Measurements from ENCODE around the gene INA.
"Not testable (repeated sequence)": the region's sequence is repeated elsewhere in the genome, so short reads cannot be mapped to it uniquely, and the experiment has no call there.

INA gene

DNA sequence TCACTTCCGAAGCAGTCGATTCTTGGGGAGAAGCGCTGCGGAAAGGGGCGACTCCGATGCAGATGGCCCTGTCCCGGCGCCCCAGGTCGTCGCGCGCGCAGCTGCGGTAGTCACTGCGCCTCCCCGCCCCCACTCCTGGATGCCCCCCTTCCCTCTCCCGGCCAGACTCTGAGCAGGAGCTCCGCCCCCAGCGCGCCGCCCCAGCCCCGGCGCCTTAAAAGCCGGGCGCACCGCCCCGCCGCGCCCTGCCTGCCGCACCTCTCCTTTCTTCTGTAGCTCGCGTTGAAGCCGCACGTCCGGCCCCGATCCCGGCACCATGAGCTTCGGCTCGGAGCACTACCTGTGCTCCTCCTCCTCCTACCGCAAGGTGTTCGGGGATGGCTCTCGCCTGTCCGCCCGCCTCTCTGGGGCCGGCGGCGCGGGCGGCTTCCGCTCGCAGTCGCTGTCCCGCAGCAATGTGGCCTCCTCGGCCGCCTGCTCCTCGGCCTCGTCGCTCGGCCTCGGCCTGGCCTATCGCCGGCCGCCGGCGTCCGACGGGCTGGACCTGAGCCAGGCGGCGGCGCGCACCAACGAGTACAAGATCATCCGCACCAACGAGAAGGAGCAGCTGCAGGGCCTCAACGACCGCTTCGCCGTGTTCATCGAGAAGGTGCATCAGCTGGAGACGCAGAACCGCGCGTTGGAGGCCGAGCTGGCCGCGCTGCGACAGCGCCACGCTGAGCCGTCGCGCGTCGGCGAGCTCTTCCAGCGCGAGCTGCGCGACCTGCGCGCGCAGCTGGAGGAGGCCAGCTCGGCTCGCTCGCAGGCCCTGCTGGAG lies at the start of gene INA:
TSS of gene INA (plus strand) at position 243 of the 817 bp plus-strand sequence. CDS start at position 317, 74 bp downstream.
- Mint-ChIP-seq H3K36me3 (peaks cover 3% of the 10 kb centered on the region), H3K4me3 (peak within 1 kb of the TSS; percentile 51), H3K4me1 (peaks cover 7% of the 10 kb centered on the region), H3K27me3 (peaks cover 44% of the 10 kb centered on the region), H3K9me3 (no peaks in the 10 kb centered on the region), H3K27ac (no peak within 1 kb of the TSS)

DNA sequence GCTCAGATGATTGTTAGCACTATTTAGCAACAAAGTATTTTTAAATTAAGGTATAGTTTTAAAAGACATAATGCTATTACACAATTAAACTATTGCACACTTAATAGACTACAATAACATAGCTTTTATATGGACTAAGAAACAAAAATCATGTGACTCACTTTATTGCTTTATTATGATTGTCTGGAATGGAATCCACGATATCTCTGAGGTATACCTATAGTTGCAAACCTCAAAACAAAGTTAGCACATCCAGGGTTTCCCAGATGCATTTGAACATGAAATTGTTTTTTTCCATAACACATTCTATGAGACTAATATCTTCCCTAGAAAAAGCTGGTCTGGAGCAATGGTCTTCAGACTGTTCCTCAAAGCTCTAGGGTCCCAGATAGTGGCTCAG lies 49.5 kb upstream of the INA start:
- H3K27ac Mint-ChIP-seq = no peak overlapping the region
- peaks cover 5% of the 10 kb centered on the region for H3K9me3 Mint-ChIP-seq
- H3K4me1 Mint-ChIP-seq = no peaks in the 10 kb centered on the region
- no peaks in the 10 kb centered on the region for H3K27me3 Mint-ChIP-seq
- H3K4me3 Mint-ChIP-seq = no peak overlapping the region
- H3K36me3 Mint-ChIP-seq = peaks cover 5% of the 10 kb centered on the region

DNA sequence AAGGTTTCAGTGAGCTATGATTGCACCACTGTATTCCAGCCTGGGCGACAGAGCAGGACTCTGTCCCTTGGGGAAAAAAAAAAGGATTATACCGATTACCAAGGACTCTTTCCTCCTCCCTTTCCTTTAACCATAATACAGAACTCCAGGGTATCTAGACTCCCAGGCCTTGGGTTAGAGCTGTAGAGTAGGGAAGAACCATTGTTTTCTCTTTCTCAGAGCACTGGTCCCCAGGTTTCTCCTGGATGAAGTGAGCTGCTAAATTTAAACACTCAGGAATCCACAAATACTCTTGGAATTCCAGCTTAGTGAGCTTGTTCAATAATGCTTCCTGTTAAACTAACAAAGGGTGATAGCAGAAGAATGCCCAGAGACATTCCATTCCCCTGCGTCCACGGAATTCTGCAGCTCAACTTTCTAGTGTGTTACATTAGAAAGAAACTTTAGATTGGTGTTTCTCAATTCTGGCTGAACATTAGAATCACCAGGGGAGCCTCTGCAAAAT lies 45.8 kb upstream of the INA start:
- Mint-ChIP-seq H3K9me3 (no peaks in the 10 kb centered on the region), H3K36me3 (no peaks in the 10 kb centered on the region), H3K27ac (no peak overlapping the region), H3K4me3 (no peak overlapping the region), H3K27me3 (no peaks in the 10 kb centered on the region), H3K4me1 (no peaks in the 10 kb centered on the region)

DNA sequence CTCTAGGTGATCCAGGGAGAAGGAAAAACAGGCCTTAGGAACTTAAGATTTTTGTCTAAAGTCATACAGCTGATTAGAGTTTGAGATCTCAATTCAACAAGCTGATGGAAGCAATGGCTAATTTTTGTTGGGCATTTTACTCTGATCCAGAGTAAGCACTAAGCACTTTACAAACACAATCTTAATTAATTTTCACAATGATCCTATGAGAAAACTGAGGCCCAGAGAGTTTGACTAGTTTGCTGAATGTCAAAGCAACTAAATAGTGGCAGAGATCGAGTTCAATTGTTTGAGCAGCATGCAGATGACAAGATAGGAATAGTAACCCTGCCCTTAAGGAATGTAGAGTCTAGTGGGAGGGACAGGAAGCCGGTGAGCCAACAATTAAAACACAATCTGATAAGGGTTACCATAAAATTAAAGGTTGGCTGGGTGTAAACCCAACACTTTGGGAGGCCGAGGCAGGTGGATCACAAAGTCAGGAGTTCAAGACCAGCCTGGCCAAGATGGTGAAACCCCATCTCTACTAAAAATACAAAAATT lies 44.7 kb upstream of the INA start:
- H3K36me3 Mint-ChIP-seq = no peaks in the 10 kb centered on the region
- no peak overlapping the region for H3K27ac Mint-ChIP-seq
- no peaks in the 10 kb centered on the region for H3K9me3 Mint-ChIP-seq
- no peaks in the 10 kb centered on the region for H3K27me3 Mint-ChIP-seq
- no peaks in the 10 kb centered on the region for H3K4me1 Mint-ChIP-seq
- H3K4me3 Mint-ChIP-seq = no peak overlapping the region

- Mint-ChIP-seq H3K9me3 (no peaks in the 10 kb centered on the region), H3K27me3 (no peaks in the 10 kb centered on the region), H3K4me3 (no peak overlapping the region), H3K36me3 (no peaks in the 10 kb centered on the region), H3K4me1 (no peaks in the 10 kb centered on the region), H3K27ac (no peak overlapping the region)
These were observed 44.0 kb upstream of the INA start for GRCh38 chr10:103232772-103233488.

DNA sequence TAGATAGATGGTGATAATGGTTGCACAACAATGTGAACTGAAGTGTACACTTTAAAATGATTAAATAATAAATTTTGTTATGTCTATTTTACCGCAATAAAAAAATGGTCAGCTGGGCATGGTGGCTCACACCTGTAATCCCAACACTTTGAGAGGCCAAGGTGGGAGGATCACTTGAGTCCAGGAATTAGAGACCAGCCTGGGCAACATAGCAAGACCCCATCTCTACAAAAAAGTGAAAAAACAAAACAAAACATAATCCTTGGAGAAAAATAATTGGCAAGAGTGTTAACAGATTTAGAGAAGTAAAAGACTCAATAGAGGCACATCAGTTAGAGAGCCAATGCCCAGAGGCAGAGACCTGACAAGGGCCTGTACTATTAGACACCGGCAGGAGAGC lies 41.2 kb upstream of the INA start:
- Mint-ChIP-seq H3K27ac (peak overlapping the region; percentile 43), H3K4me1 (peaks cover 6% of the 10 kb centered on the region), H3K27me3 (no peaks in the 10 kb centered on the region), H3K36me3 (no peaks in the 10 kb centered on the region), H3K4me3 (no peak overlapping the region), H3K9me3 (no peaks in the 10 kb centered on the region)

DNA sequence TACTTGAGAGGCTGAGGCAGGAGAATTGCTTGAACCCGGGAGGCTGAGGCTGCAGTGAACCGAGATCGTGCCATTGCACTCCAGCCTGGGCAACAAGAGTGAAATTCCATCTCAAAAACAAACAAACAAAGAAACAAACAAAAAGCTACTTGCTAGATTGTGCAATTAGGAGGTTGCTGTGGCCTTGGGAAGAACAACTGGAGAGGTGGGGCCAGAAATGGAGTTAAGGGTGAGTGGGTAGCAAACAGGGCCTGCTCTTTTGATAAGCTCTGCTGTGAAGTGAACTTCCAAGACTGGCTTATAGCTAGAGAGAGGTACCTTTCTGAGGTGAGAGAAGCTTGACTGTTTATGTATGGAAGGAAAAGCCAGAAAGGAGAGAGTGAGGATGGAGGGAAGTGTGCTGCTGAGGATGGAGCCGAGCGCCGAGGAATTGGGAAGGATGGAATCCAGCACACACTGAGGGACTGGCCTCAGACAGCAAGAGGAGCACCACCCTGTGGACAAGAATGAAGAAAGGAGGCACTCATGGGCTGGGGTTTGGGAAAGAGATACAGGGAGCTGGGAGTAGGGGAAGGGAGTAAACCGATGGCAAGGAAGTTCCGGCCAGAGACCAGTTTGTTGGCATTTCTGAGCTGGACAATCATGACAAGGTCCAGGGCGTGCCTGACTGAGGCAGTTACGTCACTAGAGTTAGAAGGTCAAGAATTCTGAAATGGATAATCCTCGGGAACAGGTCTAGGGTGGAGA lies 38.3 kb upstream of the INA start:
- Mint-ChIP-seq H3K27ac (no peak overlapping the region), H3K4me1 (peaks cover 10% of the 10 kb centered on the region), H3K9me3 (no peaks in the 10 kb centered on the region), H3K36me3 (no peaks in the 10 kb centered on the region), H3K27me3 (no peaks in the 10 kb centered on the region), H3K4me3 (no peak overlapping the region)

DNA sequence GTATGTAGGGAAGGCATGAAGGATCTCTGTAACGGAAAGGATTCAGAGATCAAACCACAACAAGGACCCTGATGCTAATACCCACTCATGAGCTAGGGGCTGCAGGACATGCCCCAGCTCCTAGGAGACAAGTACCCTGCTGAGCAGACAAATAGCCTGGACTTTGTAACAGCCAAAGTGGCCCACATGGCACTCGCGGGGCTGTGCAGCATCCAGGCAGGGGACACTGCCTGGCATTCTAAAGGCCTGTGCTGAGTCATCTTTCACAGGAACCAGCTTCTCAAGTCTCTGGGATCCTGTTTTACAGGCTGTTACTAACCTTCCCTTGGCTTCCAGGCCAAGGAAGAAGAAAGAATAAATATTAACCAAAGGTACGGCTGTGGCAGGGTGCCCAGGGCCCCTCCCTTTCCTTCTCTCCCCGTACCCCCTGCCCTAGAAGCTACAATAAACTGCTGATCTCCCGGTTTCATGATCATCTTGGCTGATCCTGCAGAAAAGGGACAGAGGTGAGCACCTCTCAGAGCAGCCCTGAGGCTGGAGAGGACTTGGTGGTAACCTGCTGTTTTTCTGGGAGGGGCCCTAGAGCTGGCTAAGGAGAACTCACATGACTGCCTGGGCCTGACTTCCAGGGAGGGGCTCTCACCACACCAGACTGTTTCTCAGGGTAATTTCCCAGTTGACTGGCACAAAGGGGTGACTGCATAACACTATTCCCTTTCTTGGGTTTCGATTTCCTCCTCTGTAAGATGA lies 35.5 kb upstream of the INA start:
- Mint-ChIP-seq H3K4me1 (peaks cover 10% of the 10 kb centered on the region), H3K27ac (no peak overlapping the region), H3K36me3 (no peaks in the 10 kb centered on the region), H3K9me3 (no peaks in the 10 kb centered on the region), H3K4me3 (no peak overlapping the region), H3K27me3 (no peaks in the 10 kb centered on the region)

DNA sequence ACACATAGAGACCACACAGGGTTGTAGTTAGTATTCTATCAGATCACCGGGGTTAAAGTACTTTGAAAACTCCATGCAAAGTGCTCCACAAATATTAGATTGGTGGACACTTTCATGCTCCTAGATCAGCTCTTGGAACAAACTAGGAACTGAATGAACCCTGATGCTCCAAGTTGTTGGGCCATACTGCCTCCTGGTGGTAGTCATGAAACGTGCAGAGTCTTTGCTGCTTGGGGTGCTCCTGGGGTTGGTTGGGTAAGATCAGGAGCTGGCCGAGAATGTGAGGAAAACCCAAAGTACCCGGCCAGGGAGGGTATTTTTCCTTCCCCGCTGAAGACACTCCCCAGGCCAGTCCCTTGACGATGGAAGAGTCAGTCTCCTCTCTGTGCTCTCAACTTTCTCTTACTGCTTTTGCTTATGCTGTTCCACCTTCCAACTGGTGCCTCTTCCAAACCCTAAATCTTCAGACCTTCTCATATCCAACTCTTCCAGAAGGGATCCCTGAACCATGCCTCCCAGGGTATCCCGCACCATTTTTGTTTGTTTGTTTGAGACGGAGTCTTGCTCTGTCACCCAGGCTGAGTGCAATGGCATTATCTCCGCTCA lies 32.2 kb upstream of the INA start:
- peaks cover 10% of the 10 kb centered on the region for H3K4me1 Mint-ChIP-seq
- H3K9me3 Mint-ChIP-seq = no peaks in the 10 kb centered on the region
- H3K36me3 Mint-ChIP-seq = no peaks in the 10 kb centered on the region
- no peaks in the 10 kb centered on the region for H3K27me3 Mint-ChIP-seq
- H3K4me3 Mint-ChIP-seq = no peak overlapping the region
- H3K27ac Mint-ChIP-seq = no peak overlapping the region

DNA sequence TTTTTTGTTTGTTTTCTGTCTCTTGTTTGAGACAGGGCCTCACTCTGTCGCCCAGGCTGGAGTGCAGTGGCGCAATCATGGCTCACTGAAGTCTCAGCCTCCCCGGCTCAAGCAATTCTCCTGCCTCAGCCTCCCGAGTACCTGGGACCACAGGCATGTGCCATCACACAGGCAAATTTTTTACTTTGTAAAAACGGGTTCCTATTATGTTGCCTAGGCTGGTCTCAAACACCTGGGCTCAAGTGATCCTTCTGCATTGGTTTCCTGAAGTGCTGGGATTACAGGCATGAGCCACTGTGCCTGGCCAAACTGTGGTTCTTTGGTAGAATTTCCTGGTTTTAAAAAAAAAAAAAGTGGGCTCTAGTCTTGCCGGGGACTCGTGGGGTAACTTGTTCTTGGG lies 31.4 kb upstream of the INA start, which contains the start of gene RPEL1:
TSS of gene RPEL1 (plus strand) at position 301 of the 400 bp plus-strand sequence. CDS start 110 bp downstream, outside the sequence.
- not testable (repeated sequence) for H3K4me1 Mint-ChIP-seq, H3K27ac Mint-ChIP-seq, H3K4me3 Mint-ChIP-seq, H3K9me3 Mint-ChIP-seq, H3K36me3 Mint-ChIP-seq, H3K27me3 Mint-ChIP-seq

DNA sequence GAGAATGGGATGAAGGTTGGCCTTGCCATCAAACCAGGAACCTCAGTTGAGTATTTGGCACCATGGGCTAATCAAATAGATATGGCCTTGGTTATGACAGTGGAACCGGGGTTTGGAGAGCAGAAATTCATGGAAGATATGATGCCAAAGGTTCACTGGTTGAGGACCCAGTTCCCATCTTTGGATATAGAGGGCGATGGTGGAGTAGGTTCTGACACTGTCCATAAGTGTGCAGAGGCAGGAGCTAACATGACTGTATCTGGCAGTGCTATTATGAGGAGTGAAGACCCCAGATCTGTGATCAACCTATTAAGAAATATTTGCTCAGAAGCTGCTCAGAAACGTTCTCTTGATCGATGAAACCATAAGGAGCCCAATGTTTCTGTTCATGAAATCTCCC lies 30.6 kb upstream of the INA start:
- Mint-ChIP-seq H3K27ac (no peak overlapping the region), H3K9me3 (no peaks in the 10 kb centered on the region), H3K36me3 (no peaks in the 10 kb centered on the region), H3K4me3 (no peak overlapping the region), H3K27me3 (no peaks in the 10 kb centered on the region), H3K4me1 (peaks cover 6% of the 10 kb centered on the region)

DNA sequence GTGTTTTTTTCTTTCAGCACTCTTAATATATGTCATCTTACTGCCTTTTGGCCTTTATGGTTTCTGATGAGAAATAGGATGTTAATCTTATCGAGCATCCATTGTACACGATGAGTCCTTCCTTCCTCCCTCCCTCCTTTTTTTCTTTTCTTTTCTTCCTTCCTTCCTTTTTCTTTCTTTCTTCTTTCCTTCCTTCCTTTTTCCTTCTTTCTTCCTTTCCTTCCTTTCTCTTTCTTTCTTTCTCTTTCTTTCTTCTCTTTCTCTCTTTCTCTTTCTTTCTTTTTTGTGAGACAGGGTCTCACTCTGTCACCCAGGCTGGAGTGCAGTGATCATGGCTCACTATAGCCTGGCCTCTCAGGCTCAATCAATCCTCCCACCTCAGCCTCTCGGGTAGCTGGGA lies 22.8 kb upstream of the INA start:
- peaks cover 4% of the 10 kb centered on the region for H3K27me3 Mint-ChIP-seq
- H3K4me3 Mint-ChIP-seq = no peak overlapping the region
- no peak overlapping the region for H3K27ac Mint-ChIP-seq
- peaks cover 5% of the 10 kb centered on the region for H3K9me3 Mint-ChIP-seq
- H3K36me3 Mint-ChIP-seq = peaks cover 4% of the 10 kb centered on the region
- H3K4me1 Mint-ChIP-seq = peaks cover 3% of the 10 kb centered on the region

DNA sequence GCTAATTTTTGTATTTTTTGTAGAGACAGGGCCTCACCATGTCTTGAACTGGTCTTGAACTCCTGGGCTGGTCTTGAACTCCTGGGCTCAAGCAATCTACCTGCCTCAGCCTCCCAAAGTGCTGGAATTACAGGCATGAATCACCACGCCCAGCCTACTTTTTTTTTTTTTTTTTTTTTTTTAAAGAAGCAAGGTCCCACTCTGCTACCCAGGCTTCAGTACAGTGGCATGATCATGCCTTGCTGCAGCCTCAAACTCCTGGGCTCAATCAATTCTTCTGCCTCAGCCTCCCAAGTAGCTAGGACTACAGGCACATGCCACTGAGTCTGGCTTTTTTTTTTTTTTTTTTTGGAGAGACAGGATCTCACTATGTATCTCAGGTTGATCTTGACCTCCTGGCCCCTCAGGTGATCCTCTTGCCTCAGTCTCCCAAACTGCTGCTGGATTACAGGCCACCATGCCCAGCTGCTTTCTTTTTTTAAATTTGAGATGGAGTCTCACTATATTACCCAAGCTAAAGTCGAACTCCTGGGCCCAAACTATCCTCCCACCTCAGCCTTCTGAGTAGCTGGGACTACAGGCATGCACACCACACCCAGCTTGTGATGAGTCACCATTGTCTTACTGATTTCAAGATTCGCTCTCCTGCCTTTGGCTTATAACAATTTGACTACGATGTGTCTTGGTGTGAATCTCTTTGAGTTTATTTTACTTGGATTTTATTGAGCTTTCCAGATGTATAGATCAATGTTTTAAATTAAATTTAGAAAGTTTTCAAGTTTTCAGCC lies 22.2 kb upstream of the INA start:
- H3K4me1 Mint-ChIP-seq = peaks cover 3% of the 10 kb centered on the region
- no peak overlapping the region for H3K27ac Mint-ChIP-seq
- peaks cover 7% of the 10 kb centered on the region for H3K9me3 Mint-ChIP-seq
- H3K36me3 Mint-ChIP-seq = peaks cover 7% of the 10 kb centered on the region
- H3K27me3 Mint-ChIP-seq = peaks cover 6% of the 10 kb centered on the region
- no peak overlapping the region for H3K4me3 Mint-ChIP-seq

- H3K4me3 Mint-ChIP-seq = no peak overlapping the region
These were observed 20.3 kb upstream of the INA start for GRCh38 chr10:103256613-103257012.

More at GRCh38 chr10:103256613-103257012, 20.3 kb upstream of the INA start:
- Mint-ChIP-seq H3K27me3 (peaks cover 12% of the 10 kb centered on the region), H3K4me1 (no peaks in the 10 kb centered on the region), H3K9me3 (peaks cover 7% of the 10 kb centered on the region), H3K36me3 (peaks cover 10% of the 10 kb centered on the region), H3K27ac (no peak overlapping the region)

Measured in activated naive CD4-positive, alpha-beta T cell treated with anti-CD3 and anti-CD28 coated beads, Interleukin-2, amount 50 U/mL, for 24 hours (primary cell).